GM12864 (cell line): ENCODE results near the gene VPS37C.

Source experiments
- DNase-seq: peaks from one replicate; pipeline ENCODE4 v3.0.0-alpha.2; 2011; ENCODE audit warnings: low read depth
- H3K4me3 ChIP-seq: 2 replicates; pipeline ENCODE4 v1.5.1; 2011; ENCODE audit warnings: mild to moderate bottlenecking, low read depth, low read length, control low read depth
- TF ChIP-seq, protein P1 (sequence below): IDR thresholded peaks from 2 replicates; pipeline ENCODE4 v1.5.1; 2011; ENCODE audit warnings: low read depth, mild to moderate bottlenecking, moderate library complexity, low read length, control low read depth, inconsistent platforms; ENCODE audit errors: missing control alignments

VPS37C gene

GRCh38 chr11:61155741-61156140 is 5.5 kb downstream of the VPS37C start:
- no peak for DNase-seq
- TF ChIP-seq, protein P1, sequence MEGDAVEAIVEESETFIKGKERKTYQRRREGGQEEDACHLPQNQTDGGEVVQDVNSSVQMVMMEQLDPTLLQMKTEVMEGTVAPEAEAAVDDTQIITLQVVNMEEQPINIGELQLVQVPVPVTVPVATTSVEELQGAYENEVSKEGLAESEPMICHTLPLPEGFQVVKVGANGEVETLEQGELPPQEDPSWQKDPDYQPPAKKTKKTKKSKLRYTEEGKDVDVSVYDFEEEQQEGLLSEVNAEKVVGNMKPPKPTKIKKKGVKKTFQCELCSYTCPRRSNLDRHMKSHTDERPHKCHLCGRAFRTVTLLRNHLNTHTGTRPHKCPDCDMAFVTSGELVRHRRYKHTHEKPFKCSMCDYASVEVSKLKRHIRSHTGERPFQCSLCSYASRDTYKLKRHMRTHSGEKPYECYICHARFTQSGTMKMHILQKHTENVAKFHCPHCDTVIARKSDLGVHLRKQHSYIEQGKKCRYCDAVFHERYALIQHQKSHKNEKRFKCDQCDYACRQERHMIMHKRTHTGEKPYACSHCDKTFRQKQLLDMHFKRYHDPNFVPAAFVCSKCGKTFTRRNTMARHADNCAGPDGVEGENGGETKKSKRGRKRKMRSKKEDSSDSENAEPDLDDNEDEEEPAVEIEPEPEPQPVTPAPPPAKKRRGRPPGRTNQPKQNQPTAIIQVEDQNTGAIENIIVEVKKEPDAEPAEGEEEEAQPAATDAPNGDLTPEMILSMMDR = no peak
- no peak overlapping the region for H3K4me3 ChIP-seq

DNA sequence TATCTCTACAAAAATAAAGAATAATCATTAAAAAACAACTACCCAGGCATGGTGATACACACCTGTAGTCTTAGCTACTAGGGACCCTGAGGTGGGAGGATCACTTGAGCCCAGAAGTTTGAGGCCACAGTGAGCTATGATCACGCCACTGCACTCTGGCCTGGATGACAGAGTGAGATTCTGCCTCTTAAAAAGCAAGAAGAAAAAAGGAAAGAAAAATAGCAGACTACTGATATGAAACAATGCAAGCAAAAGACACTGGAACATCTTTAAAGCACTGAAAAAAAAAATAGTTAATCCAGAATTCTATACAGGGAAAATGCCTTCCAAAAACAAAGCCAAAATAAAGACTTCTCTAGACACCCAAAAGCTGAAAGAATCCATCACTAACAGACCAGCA is 5.9 kb downstream of the VPS37C start:
- DNase-seq = no peak
- H3K4me3 ChIP-seq = no peak overlapping the region
- TF ChIP-seq, protein P1 = no peak

DNA sequence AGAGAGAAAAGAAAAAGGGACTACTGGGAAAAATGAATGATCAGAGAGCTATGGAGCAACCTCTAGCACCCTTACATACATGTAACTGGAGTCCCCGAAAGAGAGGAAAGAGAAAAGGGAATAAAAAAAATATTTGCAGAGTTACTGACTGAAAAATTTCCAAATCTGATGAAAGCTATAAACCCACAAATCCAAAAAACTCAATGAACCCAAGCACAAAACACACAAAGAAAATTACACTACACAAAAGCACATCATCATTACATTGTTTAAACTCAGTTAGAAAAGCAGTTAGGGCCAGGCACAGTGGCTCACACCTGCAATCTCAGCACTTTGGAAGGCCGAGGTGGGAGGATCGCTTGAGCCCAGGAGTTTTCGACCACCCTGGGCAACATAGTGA is 6.7 kb downstream of the VPS37C start:
- H3K4me3 ChIP-seq = no peak overlapping the region
- no peak for DNase-seq
- TF ChIP-seq, protein P1 = no peak

DNA sequence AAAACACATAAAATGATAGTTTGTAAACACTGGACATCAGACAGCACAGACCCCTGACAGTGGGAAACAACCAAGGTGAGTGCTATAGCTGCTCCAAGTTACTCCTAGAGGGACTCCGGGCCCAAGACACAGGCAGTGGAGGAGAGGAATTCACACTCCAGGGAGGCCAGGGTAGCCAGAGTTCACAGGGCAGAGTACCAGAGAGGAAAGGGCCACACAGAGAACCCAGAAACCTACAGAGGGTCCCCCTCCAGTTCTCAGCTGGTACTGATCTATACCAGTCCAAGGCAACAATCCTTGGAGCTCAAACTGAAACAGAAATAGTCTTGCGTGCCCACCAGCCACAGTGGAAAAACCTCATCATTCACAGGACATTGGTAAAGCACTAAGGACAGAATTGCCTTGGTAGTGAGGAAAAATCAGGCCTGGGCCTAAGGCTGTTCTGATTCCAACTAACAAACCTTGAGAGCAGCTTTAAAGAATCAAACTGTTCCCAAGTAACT is 7.6 kb downstream of the VPS37C start:
- no peak overlapping the region for H3K4me3 ChIP-seq
- TF ChIP-seq, protein P1 = no peak
- no peak for DNase-seq

DNA sequence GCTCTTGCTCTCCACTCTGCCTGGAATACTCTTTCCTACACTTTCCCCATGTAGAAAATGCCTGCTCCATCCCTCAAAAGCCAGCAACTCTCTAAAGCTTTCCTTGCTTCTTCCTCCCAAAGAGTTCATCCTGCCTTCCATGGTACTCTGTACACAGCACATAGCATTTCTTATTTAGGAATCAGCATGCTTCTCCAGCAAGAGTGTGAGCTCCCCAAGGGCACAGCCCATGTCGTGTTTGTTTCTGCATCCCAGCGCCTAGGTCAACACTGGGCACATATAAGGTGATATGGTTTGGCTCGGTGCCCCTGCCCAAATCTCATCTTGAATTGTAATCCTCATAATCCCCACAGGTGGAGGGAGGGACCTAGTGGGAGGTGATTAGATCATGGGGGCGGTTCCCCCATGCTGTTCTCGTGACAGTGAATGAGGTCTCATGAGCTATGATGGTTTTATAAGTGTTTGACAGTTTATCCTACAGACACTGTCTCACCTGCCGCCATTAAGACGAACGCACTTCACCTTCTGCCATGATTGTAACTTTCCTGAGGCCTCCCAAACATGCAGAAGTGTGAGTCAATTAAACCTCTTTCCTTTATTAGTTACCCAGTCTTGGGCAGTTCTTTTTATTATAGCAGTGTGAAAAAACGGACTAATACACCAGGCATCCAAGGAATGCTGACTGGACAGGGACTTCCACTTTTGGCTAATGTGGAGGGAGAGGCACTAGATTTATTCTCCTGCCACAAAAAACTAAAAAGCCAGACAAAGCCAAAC is 8.2 kb downstream of the VPS37C start:
- TF ChIP-seq, protein P1 = no peak
- no peak overlapping the region for H3K4me3 ChIP-seq
- DNase-seq = no peak

GRCh38 chr11:61151545-61152252 is 9.5 kb downstream of the VPS37C start:
- TF ChIP-seq, protein P1 = no peak
- no peak overlapping the region for H3K4me3 ChIP-seq
- DNase-seq = no peak
